Measurements from ENCODE around the gene DAB1. TPM values are rescaled to one million over a fixed set of nuclear protein-coding genes. Genes with fewer than 3 reads are reported as not detected.

The DAB1 gene
- total RNA-seq, 1 donor from 2014 or later, result 45.4 TPM

DNA sequence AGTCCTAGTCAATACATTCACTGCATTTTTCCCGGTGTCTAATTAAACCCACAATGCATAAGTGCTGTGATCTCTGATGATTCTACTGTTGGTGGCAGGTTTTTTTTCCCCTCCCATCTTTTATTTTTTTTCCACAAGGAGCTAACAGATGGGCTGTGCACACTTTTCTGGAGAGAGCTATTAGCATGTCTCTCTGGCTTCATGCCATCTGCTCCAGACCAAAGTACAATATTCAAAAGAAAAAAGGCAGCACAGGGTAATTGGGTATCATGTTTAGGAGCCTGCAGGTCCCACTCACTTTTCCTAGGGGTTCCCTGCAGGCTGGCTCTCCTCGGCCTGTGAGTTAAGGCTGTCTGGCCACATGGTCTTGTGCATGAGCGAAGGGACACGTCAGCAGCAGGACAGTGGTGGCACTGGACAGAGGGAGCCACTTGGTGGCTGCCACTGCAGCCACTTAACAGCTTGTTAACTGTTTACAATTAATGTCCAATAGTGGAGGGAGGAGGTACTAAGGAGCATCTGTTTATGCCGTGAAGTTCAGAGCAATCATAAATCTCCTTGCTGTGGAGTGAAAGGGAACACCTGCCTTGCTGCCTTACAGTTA lies 404.5 kb downstream of the DAB1 start:
- no peak for DNase-seq

DNA sequence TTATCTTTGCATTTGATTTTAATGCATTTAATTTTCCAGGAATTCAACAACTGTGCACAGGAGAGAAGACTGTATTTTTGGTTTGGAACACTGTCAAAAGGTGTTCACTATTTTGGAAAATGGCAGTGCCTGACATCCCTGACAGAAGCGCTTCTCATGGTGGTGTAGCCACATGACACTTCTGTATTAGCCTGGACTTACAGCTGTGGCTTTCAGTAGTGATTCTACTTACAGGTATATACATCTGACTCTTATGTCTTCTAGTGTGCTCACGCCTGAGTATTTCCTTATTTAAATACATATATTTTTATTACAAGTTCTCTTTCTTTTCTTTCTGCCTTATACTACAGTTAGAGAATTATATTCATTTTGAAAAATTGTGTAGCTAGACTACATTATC lies 405.7 kb downstream of the DAB1 start:
- no peak for DNase-seq

DNA sequence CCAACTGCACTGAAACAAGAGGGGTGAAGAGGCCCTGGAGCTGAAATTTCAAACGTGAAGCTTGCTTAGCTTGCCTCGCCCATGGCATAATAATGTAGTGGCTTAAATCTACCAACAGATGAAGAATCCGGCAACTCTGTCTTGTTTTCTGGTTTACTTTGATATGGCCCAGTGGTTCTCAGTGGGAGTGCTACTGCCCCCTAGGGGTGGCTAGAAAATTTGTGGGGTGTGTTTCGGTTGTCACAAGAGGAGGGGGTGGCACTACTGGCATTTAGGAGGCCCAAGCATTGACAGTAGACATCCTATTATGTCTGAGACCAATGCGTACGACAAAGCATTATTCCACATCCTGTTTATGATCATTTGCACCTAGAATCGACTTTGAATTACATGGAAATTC lies 406.1 kb downstream of the DAB1 start:
- no peak for DNase-seq

DNA sequence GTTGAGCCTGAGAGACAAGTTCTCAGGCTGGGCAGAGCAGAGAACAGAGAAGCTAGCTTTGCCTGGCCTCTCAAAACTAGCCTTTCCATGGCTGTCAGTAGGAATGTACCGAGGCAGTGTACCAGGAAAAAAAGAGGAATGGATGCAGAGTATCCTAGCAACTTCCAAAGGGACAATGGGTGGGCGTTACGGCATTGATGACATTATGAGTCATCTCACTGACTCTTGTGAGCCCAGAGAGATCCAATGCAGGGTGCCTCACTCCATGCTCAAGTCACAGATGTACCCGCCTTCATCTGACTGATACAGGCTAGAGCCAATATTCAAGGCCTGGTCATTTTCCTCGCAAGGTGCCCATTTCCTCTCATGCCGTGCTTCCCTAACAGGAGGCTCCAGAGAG lies 406.7 kb downstream of the DAB1 start:
- DNase-seq, result no peak

DNA sequence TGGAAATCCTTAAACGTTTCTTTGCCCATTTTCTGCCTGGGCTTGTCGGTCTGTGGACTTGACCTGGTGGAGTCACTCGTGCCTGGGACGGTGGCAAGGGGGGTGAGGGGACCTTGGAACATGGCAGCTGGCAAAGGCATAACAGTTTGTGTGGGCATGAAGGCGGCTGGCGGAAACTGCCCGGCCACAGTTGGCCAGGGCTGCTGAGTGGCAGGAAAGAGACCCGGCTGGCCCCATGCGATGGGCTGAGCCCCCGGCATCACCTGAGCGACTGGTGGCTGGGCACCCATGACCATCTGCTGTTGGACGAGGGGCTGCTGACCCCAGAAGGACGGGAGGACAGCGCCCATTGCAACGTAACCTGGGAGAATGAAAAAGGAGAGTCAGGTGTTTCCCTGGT lies 408.8 kb downstream of the DAB1 start:
- no peak for DNase-seq

DNA sequence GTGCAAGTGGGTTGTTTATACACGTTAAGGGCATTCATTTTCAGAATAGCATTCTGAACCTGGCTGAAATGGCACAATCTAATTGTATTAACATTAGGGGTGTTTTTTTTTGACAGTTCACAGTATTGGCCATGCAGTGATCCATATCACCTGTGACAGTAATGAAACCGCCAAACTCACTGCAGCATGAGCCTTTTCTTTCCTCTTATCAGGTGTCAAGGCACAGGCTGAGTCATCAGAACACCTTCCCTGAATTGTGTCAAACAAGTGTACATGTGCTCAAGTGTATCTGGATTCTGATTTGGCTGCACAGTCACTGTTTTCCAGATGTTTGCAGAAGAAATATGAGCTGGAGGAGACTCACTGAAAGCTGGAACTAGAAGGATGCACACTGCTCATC lies 410.3 kb downstream of the DAB1 start:
- no peak for DNase-seq

DNA sequence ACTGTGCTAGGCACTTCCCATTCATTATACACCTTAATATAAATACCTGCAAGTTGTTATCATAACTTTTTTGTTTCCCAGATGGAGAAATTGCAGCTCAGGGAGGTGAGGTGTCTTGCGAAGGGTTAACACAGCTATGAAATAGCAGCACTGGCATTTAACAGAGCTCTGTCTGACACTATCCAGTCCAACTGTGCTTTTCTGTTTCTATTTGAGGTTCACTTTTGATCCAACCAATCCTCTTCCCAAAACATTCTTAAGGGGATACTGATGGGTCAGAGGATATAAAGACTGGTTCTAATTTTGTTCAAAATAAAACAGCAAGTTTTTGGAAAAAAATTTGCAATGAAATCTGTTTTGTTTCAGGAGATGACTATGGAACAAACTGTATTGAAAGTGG lies 411.5 kb downstream of the DAB1 start:
- no peak for DNase-seq

DNA sequence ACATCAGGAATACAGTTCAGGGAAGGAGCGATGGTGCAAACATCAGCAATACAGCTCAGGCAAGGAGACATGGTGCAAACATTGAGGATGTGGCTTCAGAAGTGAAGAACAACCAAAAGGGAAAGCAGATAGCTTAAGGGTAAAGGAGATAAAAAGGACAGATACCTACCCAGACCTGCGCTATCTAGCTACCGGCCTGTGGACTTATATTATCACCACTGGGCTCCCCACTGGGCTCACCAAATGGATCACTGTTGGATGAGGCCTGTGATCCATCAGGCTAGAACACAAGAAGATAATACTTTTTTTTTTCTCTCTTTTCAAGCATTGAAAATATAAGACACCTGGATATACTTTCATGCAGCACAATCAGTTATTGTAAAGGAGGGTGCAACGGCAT lies 413.3 kb downstream of the DAB1 start:
- DNase-seq, result no peak

DNA sequence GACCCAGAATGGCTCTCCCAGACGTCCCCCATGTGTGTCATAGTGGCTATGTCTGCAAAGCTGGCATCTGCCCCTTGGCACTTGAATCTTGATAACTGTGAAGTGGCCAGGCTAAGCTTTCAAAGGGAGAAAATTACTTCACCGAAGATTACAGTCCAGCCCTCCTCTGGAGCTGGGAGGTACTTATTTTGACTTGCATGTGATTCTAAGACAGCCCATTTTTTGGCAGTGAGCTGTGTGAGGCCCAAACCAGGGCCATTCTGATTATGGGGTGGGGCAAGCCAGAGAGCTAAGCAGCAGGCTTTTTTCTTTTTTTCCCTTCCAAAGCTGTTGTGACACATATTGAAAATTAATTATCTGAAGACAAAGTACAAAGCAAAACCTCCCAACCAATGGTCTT lies 415.9 kb downstream of the DAB1 start:
- DNase-seq, result no peak

DNA sequence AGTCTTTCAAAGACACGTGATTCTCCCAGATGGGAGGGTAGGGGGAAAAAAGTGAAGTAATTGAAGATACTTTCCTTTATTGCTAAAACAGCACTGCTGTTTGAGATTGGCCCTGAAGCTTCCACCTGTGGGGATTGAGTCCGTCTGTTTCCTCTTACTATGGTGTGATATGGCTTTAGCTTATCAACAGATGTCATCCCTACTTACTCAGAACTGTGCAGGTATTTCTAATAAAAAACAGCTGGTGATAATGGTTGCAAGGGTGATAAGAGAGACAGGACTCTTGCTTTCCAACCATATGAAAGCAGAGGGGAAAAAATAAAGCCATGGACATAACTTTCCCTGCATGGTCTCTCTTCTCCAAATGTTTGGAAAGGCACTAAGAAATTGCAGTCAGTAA lies 416.4 kb downstream of the DAB1 start:
- no peak for DNase-seq

DNA sequence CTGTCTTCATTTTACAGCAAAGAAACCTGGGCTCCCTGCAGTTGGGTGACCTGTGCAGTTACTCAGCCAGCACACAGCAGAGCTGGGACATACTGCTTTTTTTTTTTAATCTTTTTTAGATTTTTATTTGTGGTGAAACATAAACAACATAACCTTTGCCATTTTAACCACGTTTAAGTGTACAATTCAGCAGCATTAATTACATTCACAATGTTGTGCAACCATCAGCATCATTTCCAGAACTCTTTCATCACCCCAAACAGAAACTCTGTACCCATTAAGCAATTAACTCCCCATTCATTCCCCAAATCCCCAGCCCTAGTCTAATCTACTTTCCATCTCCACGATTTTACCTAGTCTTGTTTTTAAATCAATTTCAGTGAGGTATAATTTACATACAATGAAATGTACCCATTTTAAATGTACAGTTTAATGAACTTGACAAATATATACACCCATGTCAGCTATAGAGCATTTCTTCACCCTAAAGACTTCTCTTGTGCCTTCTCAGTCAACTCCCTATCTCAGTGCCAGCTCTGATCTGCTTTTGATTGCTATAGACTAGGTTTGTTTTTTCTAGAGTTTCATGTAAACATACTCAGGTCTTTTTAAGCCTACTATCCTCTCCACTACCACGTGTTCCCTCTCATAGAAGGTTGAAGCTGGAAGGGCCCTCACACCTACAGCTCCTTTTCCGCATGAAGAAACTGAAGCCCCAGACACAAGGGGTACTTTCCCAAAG lies 420.3 kb downstream of the DAB1 start:
- DNase-seq, result no peak

DNA sequence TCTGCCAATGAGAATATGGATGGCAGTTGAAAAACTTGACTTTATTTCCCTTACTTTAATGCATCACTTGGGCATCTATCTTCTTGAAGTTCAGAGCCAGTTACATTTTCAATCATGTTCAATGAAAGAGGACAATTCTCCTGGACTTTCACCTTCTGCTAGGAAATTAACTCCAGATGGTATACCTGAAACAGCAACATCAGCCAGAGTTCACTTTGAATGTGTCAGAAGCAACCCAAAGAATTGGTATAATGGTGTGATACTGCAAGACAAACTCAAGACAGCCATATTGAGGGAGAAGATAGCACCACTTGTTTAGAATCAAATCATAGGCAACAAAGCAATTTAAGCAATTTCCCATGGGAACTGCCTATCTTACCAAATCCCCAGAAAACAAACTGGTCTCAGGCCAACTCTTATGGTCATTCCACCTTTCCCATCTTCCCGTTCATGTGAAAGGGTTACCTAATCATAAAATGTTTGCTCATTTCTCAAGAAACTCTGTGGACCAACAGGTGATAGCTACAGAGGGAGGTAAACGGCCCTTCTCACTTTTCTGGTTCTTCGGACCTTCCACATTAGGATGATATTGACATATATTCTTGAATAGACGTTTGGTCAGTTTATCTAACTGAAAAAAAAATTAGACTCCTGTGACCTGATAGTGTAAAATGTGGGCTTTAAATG lies 428.3 kb downstream of the DAB1 start:
- DNase-seq, result no peak

DNA sequence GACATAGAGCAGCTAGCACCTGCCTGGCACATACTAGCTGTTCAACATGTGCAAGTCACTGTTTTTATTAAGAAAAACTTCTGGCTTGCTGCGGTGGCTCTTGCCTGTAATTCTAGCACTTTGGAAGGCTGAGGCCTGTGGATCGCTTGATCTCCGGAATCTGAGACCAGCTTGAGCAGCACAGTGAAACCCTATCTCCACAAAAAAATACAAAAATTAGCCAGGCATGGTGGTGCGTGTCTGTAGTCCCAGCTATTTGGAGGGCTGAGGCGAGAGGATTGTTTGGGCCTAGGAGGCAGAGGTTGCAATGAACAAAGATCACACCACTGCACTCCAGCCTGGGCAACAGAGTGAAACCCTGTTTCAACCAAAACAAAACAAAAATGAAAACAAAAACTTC lies 430.4 kb downstream of the DAB1 start:
- DNase-seq, result no peak

DNA sequence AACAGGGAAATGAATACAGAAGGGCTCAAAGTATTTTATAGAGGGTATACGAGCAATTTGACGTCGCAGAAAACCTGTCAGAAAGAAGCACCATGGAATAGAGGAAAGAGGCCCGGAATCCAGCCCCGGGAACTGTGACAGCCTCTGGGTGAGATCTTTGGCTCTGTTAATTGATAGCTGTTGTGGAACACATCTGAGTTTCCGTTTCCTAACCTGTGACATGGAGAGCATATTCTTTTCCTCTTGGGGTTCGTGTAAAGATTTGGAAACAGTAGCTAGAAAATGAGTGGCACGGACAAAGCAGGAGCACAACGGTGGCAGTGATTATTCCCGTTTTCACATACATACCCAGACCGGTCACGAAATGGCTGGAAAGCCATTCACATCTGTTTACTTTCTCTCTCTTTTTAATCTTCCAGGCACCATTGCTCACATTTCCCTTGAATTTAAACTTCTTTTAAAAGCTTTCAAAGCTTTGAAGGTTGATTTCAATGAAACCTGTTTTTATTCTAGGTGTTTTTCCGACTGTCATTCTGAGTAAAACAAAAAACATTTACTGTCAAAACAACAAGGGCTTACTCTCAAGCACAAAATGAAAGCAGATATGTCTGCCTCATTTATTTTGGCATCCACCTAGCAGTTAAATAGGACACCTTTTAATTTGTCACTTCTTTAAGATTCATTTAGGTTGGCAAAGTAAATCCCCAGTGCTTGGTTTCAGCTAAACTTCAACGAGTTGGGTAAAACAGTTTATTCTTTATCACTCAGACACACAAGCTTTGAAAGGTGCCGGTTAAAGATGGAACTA lies 431.3 kb downstream of the DAB1 start:
- no peak for DNase-seq

DNA sequence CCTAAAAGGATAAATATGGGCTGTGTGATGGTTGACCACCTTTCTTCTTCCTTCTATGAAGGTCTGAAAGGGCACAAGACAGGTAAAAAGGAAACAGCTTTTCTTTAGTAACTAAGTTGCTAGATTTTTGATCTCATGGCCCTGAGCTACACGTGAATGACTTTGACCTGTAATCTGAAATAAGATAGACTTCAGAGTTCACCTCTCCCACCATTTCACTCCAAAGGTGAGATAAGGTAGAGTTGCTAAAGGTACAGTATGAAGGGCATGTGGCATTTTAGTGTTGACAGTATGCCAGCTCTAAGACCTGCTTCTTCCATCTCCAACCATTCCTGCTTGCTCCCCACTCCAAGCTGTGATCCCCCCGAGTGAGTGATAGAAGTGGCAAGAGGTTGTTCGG lies 432.3 kb downstream of the DAB1 start:
- no peak for DNase-seq

DNA sequence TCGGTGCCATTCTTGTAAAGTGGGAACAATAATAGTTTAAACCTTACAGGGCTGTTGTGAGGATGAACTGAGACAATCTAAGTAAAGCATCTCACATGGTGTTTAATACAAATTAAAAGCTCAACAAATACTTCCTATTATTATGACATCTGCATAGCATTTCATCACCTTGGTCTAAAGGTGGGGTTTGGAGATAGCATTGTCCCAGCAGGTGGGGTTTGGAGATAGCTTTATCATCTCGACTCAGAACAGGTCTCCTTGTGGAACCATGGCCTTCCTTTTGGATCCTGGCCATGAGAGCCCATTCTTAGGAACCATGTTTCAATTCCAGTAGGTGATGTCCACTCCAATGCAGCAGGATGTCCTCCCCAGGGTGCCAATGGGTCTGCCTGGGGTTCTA lies 437.5 kb downstream of the DAB1 start:
- no peak for DNase-seq

DNA sequence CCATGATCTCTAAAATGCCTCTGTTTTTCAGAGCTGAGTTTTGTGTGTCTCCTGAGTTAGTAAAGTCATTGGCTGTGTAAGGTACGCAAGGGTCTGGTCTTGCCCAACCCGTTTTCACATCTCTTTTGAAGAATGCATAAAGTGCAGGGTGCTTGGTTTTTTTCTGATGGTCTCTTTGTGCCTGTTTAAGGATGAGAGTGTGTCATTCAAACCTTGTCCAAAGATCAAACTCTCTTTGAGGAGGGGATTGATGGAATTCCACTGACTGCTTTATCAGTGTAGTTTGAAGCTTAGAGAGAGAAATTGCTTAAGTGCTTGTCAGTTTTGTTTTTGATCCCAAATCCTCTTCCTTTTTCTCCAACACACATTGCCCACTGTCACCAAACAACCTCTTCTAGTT lies 438.0 kb downstream of the DAB1 start:
- no peak for DNase-seq

DNA sequence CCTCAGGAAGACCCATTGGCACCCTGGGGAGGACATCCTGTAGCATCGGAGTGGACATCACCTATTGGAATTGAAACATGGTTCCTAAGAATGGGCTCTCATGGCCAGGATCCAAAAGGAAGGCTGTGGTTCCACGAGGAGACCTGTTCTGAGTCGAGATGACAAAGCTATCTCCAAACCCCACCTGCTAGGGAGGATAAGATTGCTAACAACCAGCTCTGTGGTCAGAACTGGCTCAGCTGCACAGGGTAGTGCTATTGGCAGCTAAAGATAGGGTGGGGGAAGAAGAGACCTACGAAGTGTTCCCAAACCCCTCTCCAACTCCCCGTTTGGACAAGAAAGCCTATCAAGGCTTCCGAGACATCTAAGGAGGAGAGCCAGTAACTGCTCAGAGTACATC lies 440.4 kb downstream of the DAB1 start:
- no peak for DNase-seq

DNA sequence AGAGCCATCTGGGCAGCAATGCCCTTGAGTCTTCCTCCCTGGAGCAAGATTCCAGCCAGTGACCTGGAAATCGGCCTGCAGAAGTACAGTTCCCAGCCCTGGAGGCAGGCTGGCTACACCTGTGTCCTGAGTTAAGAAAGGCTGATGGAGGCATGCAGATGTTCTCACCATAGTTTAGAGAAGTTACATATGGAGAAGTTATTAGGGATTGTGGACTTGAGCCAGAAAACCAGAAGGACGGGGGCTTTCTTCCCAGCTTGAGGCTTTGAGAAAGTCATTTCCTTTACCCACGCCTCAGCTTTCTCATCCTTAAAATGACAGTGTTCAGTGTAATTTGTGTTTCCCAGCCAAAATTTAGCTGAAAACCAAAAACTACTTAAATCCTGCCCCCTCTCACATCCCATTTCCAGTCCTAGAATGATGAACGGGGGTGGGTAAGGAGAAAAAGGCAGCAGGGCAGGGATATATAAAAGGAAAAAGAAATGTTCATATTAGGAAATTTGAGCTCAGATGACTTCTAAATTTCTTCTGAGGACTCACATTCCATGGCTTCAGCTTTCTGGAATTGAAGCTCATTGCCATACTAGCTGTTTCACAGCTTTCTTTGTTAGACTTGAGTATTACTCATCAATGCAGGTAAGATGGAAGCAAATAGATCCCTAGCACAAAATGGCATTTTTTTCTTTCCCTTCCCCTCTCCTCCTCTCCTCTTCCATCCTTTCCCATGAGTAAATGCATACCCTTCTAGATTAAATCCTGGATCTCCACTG lies 443.7 kb downstream of the DAB1 start:
- no peak for DNase-seq

DNA sequence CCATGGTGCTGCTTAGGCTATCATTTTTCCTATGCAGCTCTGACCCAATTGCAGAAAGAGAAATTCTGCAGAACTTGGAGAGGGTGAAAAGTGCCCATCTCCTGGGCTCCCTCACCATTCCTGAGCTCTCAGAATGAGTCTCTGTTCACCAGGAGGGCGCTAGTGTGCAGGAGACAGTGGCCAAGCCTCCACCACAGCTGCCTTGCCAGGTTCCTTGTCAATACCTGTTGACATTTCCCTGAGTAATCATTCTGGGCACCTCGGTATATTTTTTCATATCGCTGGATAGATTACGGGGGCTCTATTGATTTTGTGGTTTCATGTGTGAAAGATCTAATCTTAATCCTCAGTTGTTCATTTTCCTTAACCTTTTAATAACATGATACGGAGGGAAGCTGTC lies 445.0 kb downstream of the DAB1 start:
- DNase-seq, result no peak

DNA sequence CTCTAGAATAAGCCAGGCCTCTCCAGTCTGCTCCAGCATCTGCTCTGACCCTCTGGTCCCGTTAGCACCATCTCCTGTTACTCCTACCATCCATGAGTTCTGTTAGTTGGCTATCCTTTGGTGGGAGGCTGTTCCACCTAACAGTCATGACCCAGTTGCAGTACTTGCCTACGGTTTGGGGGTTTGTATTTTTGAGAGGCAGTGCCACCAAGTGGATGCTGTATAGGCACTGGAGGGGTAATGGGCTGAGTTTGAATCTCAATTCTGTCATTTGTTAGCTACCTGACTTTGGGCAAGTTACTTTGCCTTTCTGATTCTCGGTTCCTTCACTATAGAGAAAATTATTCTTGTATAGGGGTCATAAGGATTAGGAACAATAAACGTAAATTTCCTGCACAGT lies 445.9 kb downstream of the DAB1 start:
- DNase-seq, result no peak

DNA sequence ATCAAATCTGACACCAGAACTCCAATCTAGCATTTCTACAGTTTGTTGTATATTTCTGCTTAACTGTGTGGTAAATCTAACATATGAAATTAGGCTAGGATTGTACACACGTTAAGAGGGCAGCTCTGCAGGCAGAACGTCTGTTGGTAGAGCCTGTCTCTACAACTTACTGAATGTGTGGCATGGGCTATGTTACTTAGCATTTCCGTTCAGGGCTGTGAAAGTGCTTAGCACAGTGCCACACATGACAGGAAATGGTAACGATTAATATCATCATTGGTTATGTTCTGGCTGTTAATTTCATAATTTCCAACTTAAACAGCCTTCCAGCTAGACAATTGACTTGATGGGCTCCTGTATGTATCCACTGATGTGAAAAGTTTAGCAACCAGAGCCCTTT lies 448.4 kb downstream of the DAB1 start:
- DNase-seq, result no peak

Measured in occipital lobe (tissue), 2 donors.